ENCODE results near the gene DHRS7C.

The DHRS7C gene

GRCh38 chr17:9766970-9767369, 24.4 kb downstream of the DHRS7C start:
- no peak for DNase-seq (ENCODE audit: low read depth in 3 of 3)

GRCh38 chr17:9765322-9765721, 26.1 kb downstream of the DHRS7C start:
- DNase-seq (ENCODE audit: low read depth in 3 of 3), result no peak

- DNase-seq (ENCODE audit: low read depth in 3 of 3), result no peak
These were observed 27.7 kb downstream of the DHRS7C start for GRCh38 chr17:9763643-9764042.

GRCh38 chr17:9760266-9760665, 31.1 kb downstream of the DHRS7C start:
- no peak for DNase-seq (ENCODE audit: low read depth in 3 of 3)

- no peak for DNase-seq (ENCODE audit: low read depth in 3 of 3)
These were observed 36.3 kb downstream of the DHRS7C start for GRCh38 chr17:9755083-9755482.

- DNase-seq (ENCODE audit: low read depth in 3 of 3), result no peak
These were observed 40.9 kb downstream of the DHRS7C start for GRCh38 chr17:9750524-9750923.

- DNase-seq (ENCODE audit: low read depth in 3 of 3), result no peak
These were observed 61.5 kb downstream of the DHRS7C start for GRCh38 chr17:9729735-9730420.

GRCh38 chr17:9729034-9729650, 62.2 kb downstream of the DHRS7C start:
- no peak for DNase-seq (ENCODE audit: low read depth in 3 of 3)

- no peak for DNase-seq (ENCODE audit: low read depth in 3 of 3)
These were observed 62.8 kb downstream of the DHRS7C start for GRCh38 chr17:9728564-9728963.

GRCh38 chr17:9728005-9728404, 63.4 kb downstream of the DHRS7C start:
- DNase-seq (ENCODE audit: low read depth in 3 of 3), result no peak

- DNase-seq (ENCODE audit: low read depth in 3 of 3), result no peak
These were observed 65.1 kb downstream of the DHRS7C start for GRCh38 chr17:9726291-9726690.

GRCh38 chr17:9725575-9725974, 65.8 kb downstream of the DHRS7C start:
- DNase-seq (ENCODE audit: low read depth in 3 of 3), result no peak
